T-cell (primary cell): Measurements from ENCODE around the gene IL17RA. TPM values are rescaled to one million over a fixed set of nuclear protein-coding genes. Genes with fewer than 3 reads are reported as not detected.

ENCODE experiments used
- ATAC-seq, 4 experiments: fragments of 200-7000 bp in 3 of 4; fragments of 150-1000 bp in 1 of 4; cut with Tn5 transposase; replicated peaks in 1 of 4; 1 replicate in 3 of 4; 2 replicates in 1 of 4; pipeline ENCODE4 v1.10.0; 2021; ENCODE audit warnings: moderate library complexity in 3 of 4, mild to moderate bottlenecking in 2 of 4, moderate number of reproducible peaks in 1 of 4
- CTCF ChIA-PET, 2 donors: fragments of 300-600 bp; sonication (Branson Sonifier 250); formaldehyde crosslinking; loops; one replicate each; lab custom pipeline; 2022; ENCODE audit warnings: antibody characterized with exemption in 2 of 2; lab: Charles Lee
- POLR2A ChIA-PET, 2 donors: fragments of 300-600 bp; sonication (Branson Sonifier 250); formaldehyde crosslinking; loops; one replicate each; lab custom pipeline; 2022; ENCODE audit warnings: antibody characterized with exemption in 2 of 2; lab: Charles Lee
- DNase-seq, 35 experiments: peaks; one replicate each; pipeline versions ENCODE4 v3.0.0 to v3.0.0-alpha.2; 2013 to 2023
- H3K27ac ChIP-seq: one replicate; pipeline ENCODE4 v1.5.1; 2013; ENCODE audit warnings: low read length
- H3K27me3 ChIP-seq, 2 experiments: replicated peaks in 1 of 2; 1 replicate in 1 of 2; 2 replicates in 1 of 2; pipeline versions ENCODE4 v1.6.1 to v1.7.0; 2013; ENCODE audit warnings: low read length in 1 of 2, mixed read lengths in 1 of 2; ENCODE audit not compliant: control insufficient read depth in 2 of 2, insufficient read depth in 2 of 2; ENCODE audit errors: extremely low read depth in 1 of 2
- H3K36me3 ChIP-seq, 2 donors: 1 replicate in 1 of 2; 2 replicates in 1 of 2; pipeline versions ENCODE4 v1.6.1 to v1.7.0; 2013; ENCODE audit warnings: low read length in 1 of 2; ENCODE audit not compliant: control insufficient read depth in 2 of 2, insufficient read depth in 1 of 2; ENCODE audit errors: extremely low read depth in 1 of 2
- H3K4me1 ChIP-seq, 2 experiments: 1 replicate in 1 of 2; 2 replicates in 1 of 2; pipeline versions ENCODE4 v1.6.1 to v1.7.0; 2013; ENCODE audit warnings: low read length in 2 of 2, mixed read lengths in 1 of 2; ENCODE audit not compliant: insufficient read depth in 2 of 2, control insufficient read depth in 1 of 2; ENCODE audit errors: extremely low read depth in 1 of 2
- H3K4me3 ChIP-seq, 2 donors: 1 replicate in 1 of 2; 2 replicates in 1 of 2; pipeline versions ENCODE4 v1.5.1 to v1.7.0; 2013; ENCODE audit warnings: mild to moderate bottlenecking in 2 of 2, low read length in 1 of 2, moderate library complexity in 1 of 2; ENCODE audit not compliant: control insufficient read depth in 1 of 2; ENCODE audit errors: extremely low read depth in 1 of 2
- H3K9me3 ChIP-seq: 2 replicates; pipeline ENCODE4 v1.7.0; 2013
- H3K27ac Mint-ChIP-seq, 2 donors: one replicate each; pipeline ENCODE4 v1.8.0; 2020 to 2021; ENCODE audit warnings: mild to moderate bottlenecking in 2 of 2, mixed read lengths in 2 of 2
- H3K27me3 Mint-ChIP-seq, 2 donors: one replicate each; pipeline ENCODE4 v1.8.0; 2021 to 2022; ENCODE audit warnings: mixed read lengths in 2 of 2
- H3K36me3 Mint-ChIP-seq: one replicate; pipeline ENCODE4 v1.8.0; 2021; ENCODE audit warnings: mixed read lengths
- H3K4me1 Mint-ChIP-seq, 3 donors: one replicate each; pipeline ENCODE4 v1.8.0; 2020 to 2022; ENCODE audit warnings: mixed read lengths in 3 of 3, mild to moderate bottlenecking in 1 of 3
- H3K4me3 Mint-ChIP-seq, 3 donors: one replicate each; pipeline ENCODE4 v1.8.0; 2020 to 2022; ENCODE audit warnings: mild to moderate bottlenecking in 3 of 3, mixed read lengths in 3 of 3, moderate library complexity in 3 of 3
- H3K9me3 Mint-ChIP-seq, 3 donors: one replicate each; pipeline ENCODE4 v1.8.0; 2020 to 2022; ENCODE audit warnings: mixed read lengths in 3 of 3
- WGBS: methylation state at CpG from one replicate; pipeline ENCODE4 v1.1.5; 2013; ENCODE audit warnings: missing lambda C conversion rate; ENCODE audit not compliant: insufficient coverage; 5-methylcytosine and 5-hydroxymethylcytosine counted together
- total RNA-seq, 35 experiments: library from RNA in 6 of 35; stranded (reverse) in 6 of 35; fragments of 120-200 nt in 1 of 35; gene quantifications; one replicate each; pipeline versions ENCODE4 v1.2.1 to v1.2.4 and lab custom pipeline; 2013 to 2026

The IL17RA gene
- total RNA-seq, 5 donors from 2014 or later (not counting 1 experiment from before 2014, with no cell fraction given): 38.8 to 72.7 (median 61.8) TPM

DNA sequence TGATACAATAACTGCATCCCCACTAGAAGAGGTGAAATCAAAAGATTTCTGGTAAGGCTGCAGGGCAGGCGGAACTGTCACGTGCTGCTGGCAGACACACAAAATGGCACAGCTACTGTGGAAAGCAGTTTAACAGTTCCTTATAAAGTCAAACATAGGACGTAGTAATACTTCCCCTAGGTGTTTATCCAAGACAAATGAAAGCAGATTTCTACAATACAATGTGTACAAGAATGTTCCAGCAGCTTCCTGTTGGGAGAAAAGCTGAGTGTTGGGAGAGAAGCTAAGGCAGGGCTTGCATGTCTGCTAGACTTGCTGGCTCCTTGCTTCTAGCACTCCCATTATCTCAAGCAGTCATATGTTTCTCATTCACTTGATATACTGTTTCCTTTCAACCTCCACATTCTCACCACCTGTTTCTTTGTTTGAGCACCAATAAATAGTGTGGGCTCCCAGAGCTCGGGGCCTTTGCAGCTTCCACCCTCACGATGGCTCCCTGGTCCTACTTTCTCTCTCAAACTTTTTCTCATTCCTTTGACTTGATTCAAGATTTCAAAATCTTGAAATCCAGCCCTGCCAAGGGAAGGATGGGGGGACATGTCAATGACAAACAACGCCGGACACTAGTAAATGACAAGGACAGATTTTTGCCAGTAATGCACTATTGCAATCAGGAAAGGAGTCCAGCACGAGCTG is 21.2 kb upstream of the IL17RA start:
- peaks cover 0 to 10% of the 10 kb centered on the region in 2 experiments for H3K27me3 ChIP-seq
- peaks cover 0 to 5% (median 0%) of the 10 kb centered on the region in 3 donors for H3K4me1 Mint-ChIP-seq
- ATAC-seq (no peak), DNase-seq (no peak)
- no peaks in the 10 kb centered on the region for H3K9me3 Mint-ChIP-seq
- CTCF ChIA-PET: no interaction called here
- H3K36me3 Mint-ChIP-seq: no peaks in the 10 kb centered on the region
- POLR2A ChIA-PET: no interaction called here
- H3K4me3 Mint-ChIP-seq: no peak overlapping the region
- no peak overlapping the region for H3K27ac ChIP-seq
- WGBS: 68% methylated on average over 4 of the region's 8 CpGs
- H3K36me3 ChIP-seq: no peaks in the 10 kb centered on the region
- H3K4me3 ChIP-seq: no peak overlapping the region
- H3K27ac Mint-ChIP-seq: no peak overlapping the region
- H3K4me1 ChIP-seq: no peaks in the 10 kb centered on the region
- no peaks in the 10 kb centered on the region for H3K9me3 ChIP-seq
- H3K27me3 Mint-ChIP-seq: peaks cover 6 to 14% of the 10 kb centered on the region in 2 donors

- no peak overlapping the region for H3K4me3 Mint-ChIP-seq
- WGBS: 78% methylated on average over 6 of the region's 7 CpGs
- DNase-seq: no peak
- Histone ChIP-seq H3K4me3 (no peak overlapping the region), H3K27me3 (peaks cover 0 to 10% of the 10 kb centered on the region in 2 experiments), H3K36me3 (no peaks in the 10 kb centered on the region), H3K9me3 (no peaks in the 10 kb centered on the region), H3K4me1 (no peaks in the 10 kb centered on the region), H3K27ac (no peak overlapping the region)
- peaks cover 6 to 14% of the 10 kb centered on the region in 2 donors for H3K27me3 Mint-ChIP-seq
- peaks cover 0 to 5% (median 0%) of the 10 kb centered on the region in 3 donors for H3K4me1 Mint-ChIP-seq
- no peak for ATAC-seq
- POLR2A ChIA-PET: no interaction called here
- H3K36me3 Mint-ChIP-seq: no peaks in the 10 kb centered on the region
- no peak overlapping the region for H3K27ac Mint-ChIP-seq
- H3K9me3 Mint-ChIP-seq: no peaks in the 10 kb centered on the region
- CTCF ChIA-PET: no interaction called here
Observed at GRCh38 chr22:17064498-17065100, 20.2 kb upstream of the IL17RA start.

DNA sequence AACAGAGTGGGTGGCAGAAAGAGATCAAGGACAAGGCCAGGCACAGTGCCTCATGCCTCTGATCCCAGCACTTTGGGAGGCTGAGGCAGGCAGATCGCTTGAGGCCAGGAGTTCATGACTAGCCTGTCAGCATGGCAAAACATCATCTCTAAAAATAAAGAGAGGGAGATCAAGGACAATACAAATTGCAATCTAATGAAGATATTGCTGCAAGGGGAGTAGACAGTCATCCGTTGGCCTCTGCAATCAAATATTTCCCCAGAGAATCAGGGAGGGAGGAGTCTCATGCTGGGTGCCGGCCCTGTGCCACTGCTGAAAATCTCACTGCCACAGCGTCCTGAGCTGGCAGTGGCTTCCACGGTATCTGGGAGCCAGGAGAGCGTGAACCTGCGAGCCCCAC is 19.4 kb upstream of the IL17RA start:
- H3K36me3 ChIP-seq: no peaks in the 10 kb centered on the region
- H3K4me3 ChIP-seq: no peak overlapping the region
- H3K4me1 ChIP-seq: no peaks in the 10 kb centered on the region
- DNase-seq: no peak
- peaks cover 0 to 5% (median 0%) of the 10 kb centered on the region in 3 donors for H3K4me1 Mint-ChIP-seq
- no peaks in the 10 kb centered on the region for H3K36me3 Mint-ChIP-seq
- H3K27ac ChIP-seq: no peak overlapping the region
- POLR2A ChIA-PET: no interaction called here
- H3K4me3 Mint-ChIP-seq: no peak overlapping the region
- H3K9me3 Mint-ChIP-seq: no peaks in the 10 kb centered on the region
- ATAC-seq: no peak
- peaks cover 0 to 10% of the 10 kb centered on the region in 2 experiments for H3K27me3 ChIP-seq
- 83% methylated on average over 5 of the region's 7 CpGs for WGBS
- no peaks in the 10 kb centered on the region for H3K9me3 ChIP-seq
- H3K27me3 Mint-ChIP-seq: peaks cover 6 to 14% of the 10 kb centered on the region in 2 donors
- H3K27ac Mint-ChIP-seq: no peak overlapping the region
- CTCF ChIA-PET: no interaction called here

DNA sequence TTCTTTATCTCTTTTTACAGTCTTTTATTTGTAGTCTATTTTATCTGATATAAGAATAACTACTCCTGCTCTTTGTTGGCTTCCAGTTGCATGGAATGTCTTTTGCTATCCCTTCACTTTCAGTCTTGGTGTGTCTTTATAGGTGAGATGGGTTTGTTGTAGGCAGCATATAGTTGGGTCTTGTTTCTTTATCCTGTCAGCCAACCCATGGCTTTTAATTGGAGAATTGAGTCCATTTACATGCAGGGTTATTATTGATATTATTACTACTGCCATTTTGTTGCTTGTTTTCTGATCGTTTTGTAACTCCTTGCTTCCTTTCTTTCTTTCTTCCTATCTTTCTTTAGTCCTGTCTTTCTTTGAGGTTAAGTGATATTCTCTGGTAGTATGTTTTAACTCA is 11.9 kb upstream of the IL17RA start:
- H3K9me3 Mint-ChIP-seq: no peaks in the 10 kb centered on the region
- CTCF ChIA-PET: interaction anchor here in 1 of 2 donors (7.7 kb wide), 1 partner anchor 429 kb away, joined by 81 read pairs; no protein-coding TSS in a partner anchor
- Histone ChIP-seq H3K27ac (no peak overlapping the region), H3K27me3 (peaks cover 0 to 4% of the 10 kb centered on the region in 2 experiments), H3K4me3 (no peak overlapping the region), H3K9me3 (no peaks in the 10 kb centered on the region), H3K4me1 (peaks cover 4 to 9% of the 10 kb centered on the region in 2 experiments), H3K36me3 (no peaks in the 10 kb centered on the region)
- H3K27ac Mint-ChIP-seq: no peak overlapping the region
- H3K27me3 Mint-ChIP-seq: no peaks in the 10 kb centered on the region
- WGBS: no CpG with 5 or more reads among the region's 1 CpG
- no peaks in the 10 kb centered on the region for H3K36me3 Mint-ChIP-seq
- H3K4me1 Mint-ChIP-seq: peaks cover 0 to 16% (median 16%) of the 10 kb centered on the region in 3 donors
- POLR2A ChIA-PET: no interaction called here
- DNase-seq (no peak), ATAC-seq (no peak)
- H3K4me3 Mint-ChIP-seq: no peak overlapping the region

GRCh38 chr22:17074648-17075002 is 10.2 kb upstream of the IL17RA start:
- ATAC-seq (no peak), DNase-seq (no peak)
- Mint-ChIP-seq H3K27me3 (no peaks in the 10 kb centered on the region), H3K4me1 (peaks cover 0 to 16% (median 16%) of the 10 kb centered on the region in 3 donors), H3K36me3 (no peaks in the 10 kb centered on the region), H3K9me3 (no peaks in the 10 kb centered on the region), H3K4me3 (no peak overlapping the region), H3K27ac (no peak overlapping the region)
- Histone ChIP-seq H3K9me3 (no peaks in the 10 kb centered on the region), H3K36me3 (no peaks in the 10 kb centered on the region), H3K4me3 (no peak overlapping the region), H3K4me1 (peaks cover 4 to 9% of the 10 kb centered on the region in 2 experiments), H3K27ac (no peak overlapping the region), H3K27me3 (peaks cover 0 to 4% of the 10 kb centered on the region in 2 experiments)
- ChIA-PET POLR2A (no interaction called here), CTCF (interaction anchor here (0.7 to 7.7 kb wide), 7 partner anchors 36 to 431 kb away, joined by 3 to 81 read pairs (median 9); no protein-coding TSS in a partner anchor)

- CTCF ChIA-PET: interaction anchor here (0.6 to 7.7 kb wide), 3 partner anchors 58 to 424 kb away, joined by 3 to 81 read pairs (median 4); no protein-coding TSS in a partner anchor
Observed at GRCh38 chr22:17077255-17077654, 7.5 kb upstream of the IL17RA start.

More at GRCh38 chr22:17077255-17077654, 7.5 kb upstream of the IL17RA start:
- Mint-ChIP-seq H3K36me3 (no peaks in the 10 kb centered on the region), H3K4me3 (no peak overlapping the region), H3K27ac (no peak overlapping the region), H3K27me3 (no peaks in the 10 kb centered on the region), H3K4me1 (peaks cover 0 to 16% (median 16%) of the 10 kb centered on the region in 3 donors), H3K9me3 (no peaks in the 10 kb centered on the region)
- peaks cover 4 to 9% of the 10 kb centered on the region in 2 experiments for H3K4me1 ChIP-seq
- peaks cover 0 to 4% of the 10 kb centered on the region in 2 experiments for H3K27me3 ChIP-seq
- no peaks in the 10 kb centered on the region for H3K9me3 ChIP-seq
- POLR2A ChIA-PET: interaction anchor here in 1 of 2 donors (0.5 kb wide), 1 partner anchor 110 kb away, joined by 13 read pairs; no protein-coding TSS in a partner anchor
- no peak for DNase-seq
- no peaks in the 10 kb centered on the region for H3K36me3 ChIP-seq
- H3K4me3 ChIP-seq: no peak overlapping the region
- no peak overlapping the region for H3K27ac ChIP-seq
- no peak for ATAC-seq
